ENCODE results near the gene KHDC4.

DNA sequence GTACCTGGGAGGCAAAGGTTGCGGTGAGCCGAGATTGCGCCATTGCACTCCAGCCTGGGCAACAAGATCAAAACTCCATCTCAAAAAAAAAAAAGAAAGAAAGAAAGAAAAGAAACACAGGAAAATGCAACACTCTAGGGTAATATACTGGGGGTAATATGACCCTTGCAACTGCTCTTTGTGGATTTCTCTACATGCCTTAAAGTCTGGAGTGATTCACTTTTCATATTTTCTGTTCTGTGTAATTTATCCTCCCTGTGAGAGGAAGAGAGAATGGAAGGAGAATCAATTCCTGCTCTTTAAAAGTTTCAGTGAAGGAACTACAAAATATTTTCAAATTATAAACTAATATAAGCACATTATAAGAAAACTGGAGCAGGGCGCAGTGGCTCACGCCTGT, 45.7 kb downstream of the KHDC4 start:
- no peak for TF ChIP-seq ZFHX2 (tag by site-specific recombination; conservative IDR thresholded peaks at IDR 0.05)
- TF ChIP-seq, protein P1, sequence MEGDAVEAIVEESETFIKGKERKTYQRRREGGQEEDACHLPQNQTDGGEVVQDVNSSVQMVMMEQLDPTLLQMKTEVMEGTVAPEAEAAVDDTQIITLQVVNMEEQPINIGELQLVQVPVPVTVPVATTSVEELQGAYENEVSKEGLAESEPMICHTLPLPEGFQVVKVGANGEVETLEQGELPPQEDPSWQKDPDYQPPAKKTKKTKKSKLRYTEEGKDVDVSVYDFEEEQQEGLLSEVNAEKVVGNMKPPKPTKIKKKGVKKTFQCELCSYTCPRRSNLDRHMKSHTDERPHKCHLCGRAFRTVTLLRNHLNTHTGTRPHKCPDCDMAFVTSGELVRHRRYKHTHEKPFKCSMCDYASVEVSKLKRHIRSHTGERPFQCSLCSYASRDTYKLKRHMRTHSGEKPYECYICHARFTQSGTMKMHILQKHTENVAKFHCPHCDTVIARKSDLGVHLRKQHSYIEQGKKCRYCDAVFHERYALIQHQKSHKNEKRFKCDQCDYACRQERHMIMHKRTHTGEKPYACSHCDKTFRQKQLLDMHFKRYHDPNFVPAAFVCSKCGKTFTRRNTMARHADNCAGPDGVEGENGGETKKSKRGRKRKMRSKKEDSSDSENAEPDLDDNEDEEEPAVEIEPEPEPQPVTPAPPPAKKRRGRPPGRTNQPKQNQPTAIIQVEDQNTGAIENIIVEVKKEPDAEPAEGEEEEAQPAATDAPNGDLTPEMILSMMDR (tag by site-specific recombination; IDR thresholded peaks at IDR 0.05): no peak
- TF ChIP-seq SETDB1 (IDR thresholded peaks at IDR 0.05; ENCODE audit: insufficient read length, low read length): no peak
- TF ChIP-seq ZNF394 (tag by site-specific recombination; IDR thresholded peaks at IDR 0.05; ENCODE audit: borderline replicate concordance): no peak
- no peak for TF ChIP-seq REPIN1 (tag by site-specific recombination; IDR thresholded peaks at IDR 0.05; ENCODE audit: low read depth)
- TF ChIP-seq MYNN (tag by site-specific recombination; IDR thresholded peaks at IDR 0.05; ENCODE audit: borderline replicate concordance): no peak
- TF ChIP-seq KLF1 (tag by site-specific recombination; IDR thresholded peaks at IDR 0.05): no peak

All from HEK293 (cell line).